NCI-H345 treated with DMSO at 0.1 percent for 48 hours (cell line): ENCODE measurements around the gene NDUFS3.
"Not testable (repeated sequence)": the region's sequence is repeated elsewhere in the genome, so short reads cannot be mapped to it uniquely, and the experiment has no call there.

Experiments
- DNase-seq: peaks from one replicate; lab custom pipeline; 2025; ENCODE audit not compliant: unreplicated experiment; lab: John Stamatoyannopoulos, UW

NDUFS3 gene

GRCh38 chr11:47578524-47579494 lies at the start of gene NDUFS3, which contains the start of gene KBTBD4:
TSS of gene NDUFS3 (plus strand) at chr11:47579074. CDS start at chr11:47579092, 18 bp downstream.
TSS of gene KBTBD4 (minus strand) at chr11:47578970. CDS start at chr11:47578951, 19 bp downstream.
- DNase-seq: peak; percentile 68

DNA sequence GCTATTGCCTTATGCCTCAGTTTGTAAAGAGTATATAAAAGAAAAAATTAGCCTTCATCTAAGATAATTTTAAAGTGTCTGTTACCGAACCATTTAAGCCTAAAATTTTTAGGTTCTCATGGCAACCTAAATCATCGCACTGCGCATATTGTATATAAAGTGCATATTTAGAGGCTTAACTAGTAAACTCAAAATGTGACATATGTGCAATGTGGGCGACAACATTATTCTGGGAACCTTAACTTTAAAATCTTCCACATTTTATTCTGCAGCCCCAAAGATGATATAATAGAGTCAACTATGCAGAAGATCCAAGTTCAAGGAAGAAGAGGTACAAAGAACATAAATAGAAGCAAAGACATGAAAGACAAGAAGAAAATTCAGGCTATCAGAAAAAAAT lies 48.9 kb upstream of the NDUFS3 start:
- no peak for DNase-seq

GRCh38 chr11:47530721-47531120 lies 48.2 kb upstream of the NDUFS3 start:
- not testable (repeated sequence) for DNase-seq

DNA sequence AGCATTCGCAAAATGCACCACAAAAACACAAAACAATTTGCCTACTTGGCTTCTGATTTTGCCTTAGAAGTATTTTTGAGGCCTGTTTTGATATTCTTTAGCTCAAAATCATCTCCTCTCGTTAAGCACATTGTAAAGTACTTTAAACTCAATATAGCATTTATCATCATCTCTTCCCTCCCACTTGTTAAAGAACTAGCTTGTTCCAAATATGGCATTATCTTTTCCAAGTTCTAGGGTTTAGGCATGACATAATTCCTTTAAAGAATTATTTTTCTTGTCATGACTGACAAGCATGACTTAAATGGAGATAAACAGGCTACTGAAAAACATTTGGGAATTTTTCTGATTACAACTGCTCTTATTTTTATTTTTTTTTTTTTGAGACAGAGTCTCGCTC lies 47.2 kb upstream of the NDUFS3 start:
- DNase-seq: no peak

- DNase-seq: no peak
Measured at GRCh38 chr11:47532597-47533213, 46.2 kb upstream of the NDUFS3 start.

- no peak for DNase-seq
Measured at GRCh38 chr11:47533690-47534151, 45.2 kb upstream of the NDUFS3 start.

- no peak for DNase-seq
Measured at GRCh38 chr11:47534704-47535251, 44.1 kb upstream of the NDUFS3 start.

- DNase-seq: no peak
Measured at GRCh38 chr11:47536915-47537314, 42.0 kb upstream of the NDUFS3 start.

GRCh38 chr11:47538741-47539565 lies 39.9 kb upstream of the NDUFS3 start:
- DNase-seq: peak; percentile 33

- DNase-seq: no peak
Measured at GRCh38 chr11:47539681-47540039, 39.2 kb upstream of the NDUFS3 start.

GRCh38 chr11:47541070-47541469 lies 37.8 kb upstream of the NDUFS3 start:
- no peak for DNase-seq

DNA sequence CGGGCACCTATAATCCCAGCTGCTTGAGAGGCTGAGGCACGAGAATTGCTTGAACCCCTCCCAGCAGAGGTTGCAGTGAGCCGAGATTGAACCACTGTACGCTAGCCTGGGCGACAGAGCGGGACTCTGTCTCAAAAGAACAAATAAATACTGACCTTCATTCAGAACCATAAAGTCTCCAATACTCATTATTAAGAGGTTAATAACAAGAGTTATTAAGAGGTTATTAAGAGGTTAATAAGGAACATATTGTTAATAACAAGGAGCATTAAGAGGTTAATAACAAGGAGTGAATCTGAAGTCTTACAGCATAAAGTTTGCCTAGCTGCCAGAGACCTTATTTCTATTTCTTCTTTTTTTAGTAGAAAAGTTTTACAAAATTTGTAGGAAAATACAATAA lies 33.6 kb upstream of the NDUFS3 start:
- DNase-seq: no peak

- DNase-seq: not testable (repeated sequence)
Measured at GRCh38 chr11:47546274-47546673, 32.6 kb upstream of the NDUFS3 start.

GRCh38 chr11:47550288-47551047 lies 28.4 kb upstream of the NDUFS3 start:
- no peak for DNase-seq

- DNase-seq: no peak
Measured at GRCh38 chr11:47551086-47551485, 27.8 kb upstream of the NDUFS3 start.

- no peak for DNase-seq
Measured at GRCh38 chr11:47552056-47552565, 26.8 kb upstream of the NDUFS3 start.

DNA sequence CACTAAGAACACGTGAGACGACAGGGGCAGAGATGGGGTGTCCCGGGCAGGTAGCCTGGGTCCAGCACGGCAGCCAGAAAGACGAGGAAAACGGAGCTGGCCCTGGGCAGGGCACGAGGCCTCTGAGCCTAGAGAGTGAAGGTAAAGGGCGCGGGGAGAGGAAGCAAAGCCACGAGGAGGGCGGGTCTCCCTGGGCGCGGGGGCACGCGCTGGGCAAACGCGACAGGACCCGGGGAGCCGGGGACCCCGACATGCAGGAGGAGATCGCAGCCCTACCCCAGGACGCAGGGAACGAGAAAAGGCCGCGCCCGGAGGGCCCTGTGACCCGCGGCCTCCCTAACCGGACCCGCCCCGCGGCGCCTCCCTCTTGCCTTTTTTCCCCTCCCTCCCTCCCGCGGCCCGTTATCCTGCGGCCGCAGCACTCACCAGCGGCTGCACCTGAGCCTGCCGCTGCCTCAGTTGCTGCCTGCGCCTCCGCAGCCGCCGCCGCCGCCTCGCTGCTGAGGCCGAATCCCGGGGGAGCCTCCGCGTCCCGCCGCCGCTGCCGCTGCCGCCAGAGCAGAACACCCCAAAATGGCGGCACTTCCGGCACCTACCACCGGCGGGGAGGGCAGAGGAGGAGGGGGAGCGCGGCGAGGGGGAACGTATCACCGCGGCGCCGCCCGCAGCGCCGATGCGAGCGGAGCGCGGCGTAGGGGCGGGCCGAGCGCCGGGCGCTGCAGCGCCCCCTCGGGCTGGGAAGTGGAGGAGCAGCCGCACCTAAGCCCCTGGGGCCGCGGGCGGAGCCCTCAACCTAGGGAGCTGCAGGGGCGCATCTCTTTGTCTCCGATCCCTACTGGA lies 26.1 kb upstream of the NDUFS3 start, which contains the start of gene CELF1:
CELF1 (minus strand) TSS at position 567 of the 840 bp plus-strand sequence. CDS start 53,609 bp downstream, outside the sequence.
- DNase-seq: peak; percentile 97

- DNase-seq: no peak
Measured at GRCh38 chr11:47553406-47553743, 25.5 kb upstream of the NDUFS3 start.

- DNase-seq: not testable (repeated sequence)
Measured at GRCh38 chr11:47557004-47557403, 21.9 kb upstream of the NDUFS3 start.
